ENCODE results near the gene BRD9.
"Not testable (repeated sequence)": the region's sequence is repeated elsewhere in the genome, so short reads cannot be mapped to it uniquely, and the experiment has no call there.

Gene BRD9

GRCh38 chr5:856531-857425, 35.8 kb downstream of the BRD9 start:
- no peak for DNase-seq

- DNase-seq: no peak
Measured at GRCh38 chr5:855771-856530, 36.6 kb downstream of the BRD9 start.

GRCh38 chr5:854966-855743, 37.4 kb downstream of the BRD9 start:
- DNase-seq: no peak

GRCh38 chr5:854217-854616, 38.4 kb downstream of the BRD9 start:
- no peak for DNase-seq

GRCh38 chr5:853416-854090, 39.0 kb downstream of the BRD9 start:
- DNase-seq: not testable (repeated sequence)

- no peak for DNase-seq
Measured at GRCh38 chr5:852431-853401, 39.9 kb downstream of the BRD9 start.

- DNase-seq: no peak
Measured at GRCh38 chr5:852018-852417, 40.6 kb downstream of the BRD9 start.

- no peak for DNase-seq
Measured at GRCh38 chr5:851553-851952, 41.0 kb downstream of the BRD9 start.

GRCh38 chr5:851076-851475, 41.5 kb downstream of the BRD9 start:
- DNase-seq: no peak

GRCh38 chr5:850511-851006, 42.0 kb downstream of the BRD9 start, which contains the start of gene ZDHHC11:
ZDHHC11 (minus strand) TSS chr5:850986; CDS start chr5:850602, 384 bp downstream.
- DNase-seq: no peak

GRCh38 chr5:849651-850301, 42.8 kb downstream of the BRD9 start:
- no peak for DNase-seq

GRCh38 chr5:848671-849111, 43.9 kb downstream of the BRD9 start:
- no peak for DNase-seq

GRCh38 chr5:847736-848135, 44.9 kb downstream of the BRD9 start:
- DNase-seq: not testable (repeated sequence)

GRCh38 chr5:847212-847611, 45.4 kb downstream of the BRD9 start:
- not testable (repeated sequence) for DNase-seq

GRCh38 chr5:846602-847091, 46.0 kb downstream of the BRD9 start:
- not testable (repeated sequence) for DNase-seq

GRCh38 chr5:845676-846601, 46.7 kb downstream of the BRD9 start:
- DNase-seq: not testable (repeated sequence)

GRCh38 chr5:845031-845675, 47.4 kb downstream of the BRD9 start:
- not testable (repeated sequence) for DNase-seq

- DNase-seq: not testable (repeated sequence)
Measured at GRCh38 chr5:844426-844825, 48.2 kb downstream of the BRD9 start.

Data from cerebellar nuclear complex (tissue), 1 donor.